T-helper 2 cell treated with Interferon-gamma antibody and Interleukin-4, amounts not matched to agents 100 ng/mL and 5 ng/mL, for 36 hours (primary cell): ENCODE measurements around the gene FBXO9. TPM values are rescaled to one million over a fixed set of nuclear protein-coding genes. Genes with fewer than 3 reads are reported as not detected.
"Not testable (repeated sequence)": the region's sequence is repeated elsewhere in the genome, so short reads cannot be mapped to it uniquely, and the experiment has no call there.

Experiments
- intact Hi-C: fragments of 100-400 bp; cut with micrococcal nuclease; formaldehyde crosslinking; loops from one replicate; pipeline ENCODE4 v1.15.1; 2023
- total RNA-seq: library from RNA; stranded (reverse); gene quantifications from 2 replicates; pipeline ENCODE4 v1.2.3, GENCODE V29; 2022

The FBXO9 gene
- total RNA-seq, 1 donor from 2014 or later: 69.0 TPM

DNA sequence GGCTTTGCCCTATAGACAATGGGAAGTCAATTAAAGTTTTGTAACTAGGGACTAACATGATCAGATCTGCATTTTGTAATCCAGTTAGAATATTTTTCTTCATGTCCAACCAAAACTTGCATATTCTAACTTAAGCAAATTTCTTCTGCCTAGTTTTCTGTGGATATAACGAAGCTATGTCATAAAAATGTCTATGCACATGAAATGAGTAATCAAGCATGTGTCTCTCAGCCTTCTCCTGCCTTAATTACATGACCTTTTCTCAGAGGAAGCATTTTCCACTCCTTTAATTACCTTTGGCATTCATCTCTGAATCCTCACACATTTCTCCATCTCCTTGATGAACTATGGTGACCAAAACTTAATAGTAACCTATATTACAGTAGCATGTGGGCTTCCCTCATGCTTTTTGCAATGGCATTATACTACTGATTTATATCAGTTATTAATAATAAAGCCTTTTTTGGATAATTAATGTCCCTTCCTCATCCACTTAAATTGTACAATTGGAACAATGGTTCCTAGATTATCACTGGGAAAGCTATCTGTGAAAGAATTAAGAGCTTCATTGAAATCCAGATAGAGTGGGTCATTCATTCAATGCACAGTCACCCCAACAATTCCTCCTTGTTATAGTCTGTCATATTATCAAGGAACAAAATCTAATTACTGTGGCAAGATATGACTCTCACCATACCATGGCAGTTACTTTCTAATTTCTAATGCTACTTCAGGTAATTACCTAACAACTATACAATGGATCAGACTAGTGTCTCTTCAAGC, 19.1 kb upstream of the FBXO9 start:
- intact Hi-C loops: no loop called here

DNA sequence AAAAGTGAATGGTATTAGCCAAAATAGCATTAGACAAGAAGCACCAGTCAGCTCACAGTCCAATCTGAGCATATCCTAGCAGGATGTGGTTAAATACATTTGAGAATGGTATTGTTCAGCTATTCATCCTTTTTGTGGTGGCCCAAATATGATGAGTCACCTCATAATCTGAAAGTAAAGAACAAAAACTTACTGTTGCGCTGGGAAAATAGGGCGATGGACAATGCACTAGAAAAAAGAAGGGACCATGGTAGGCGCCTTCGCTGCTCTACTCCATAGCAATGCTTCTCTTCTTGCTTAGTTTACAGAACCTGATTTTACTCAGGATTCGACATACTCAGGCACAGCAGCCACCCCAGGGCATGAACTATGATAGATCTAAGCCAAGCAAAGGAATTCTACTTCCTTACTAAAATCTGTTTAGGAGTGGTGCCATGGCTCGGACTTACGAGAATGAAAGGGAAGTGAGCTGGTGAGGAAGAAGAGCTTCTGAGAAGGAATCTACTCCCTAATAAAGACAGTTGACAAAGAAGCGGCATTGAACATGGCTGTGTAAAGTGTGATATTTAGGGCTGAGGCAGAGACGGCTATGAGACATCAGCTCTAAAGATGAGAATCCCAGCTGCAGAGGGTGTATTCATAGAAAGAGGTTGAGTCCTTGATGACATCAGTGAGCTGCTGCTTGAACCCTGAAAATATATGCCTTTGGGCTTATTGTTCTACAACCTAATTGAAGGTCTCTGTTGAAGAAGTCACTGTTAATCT, 16.6 kb upstream of the FBXO9 start:
- intact Hi-C loops: no loop called here

DNA sequence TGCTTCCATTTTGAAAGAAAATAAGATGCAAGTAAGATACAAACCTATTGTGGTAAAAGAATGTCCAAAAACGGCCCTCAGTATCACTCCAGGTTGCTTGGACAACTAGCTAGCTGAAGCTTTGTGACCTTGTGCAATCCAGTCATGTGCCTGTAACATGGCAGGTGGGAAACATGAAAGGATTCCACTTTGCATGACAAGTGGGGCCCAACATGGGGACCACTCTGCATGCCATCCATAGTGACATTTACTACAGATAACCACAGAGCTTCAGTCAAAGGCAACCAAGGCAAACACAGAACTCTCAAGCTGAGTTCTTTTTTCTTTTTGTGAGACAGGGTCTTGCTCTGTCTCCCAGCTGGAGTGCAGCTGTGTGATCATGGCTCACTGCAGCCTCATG, 15.8 kb upstream of the FBXO9 start:
- intact Hi-C loops: no loop called here

DNA sequence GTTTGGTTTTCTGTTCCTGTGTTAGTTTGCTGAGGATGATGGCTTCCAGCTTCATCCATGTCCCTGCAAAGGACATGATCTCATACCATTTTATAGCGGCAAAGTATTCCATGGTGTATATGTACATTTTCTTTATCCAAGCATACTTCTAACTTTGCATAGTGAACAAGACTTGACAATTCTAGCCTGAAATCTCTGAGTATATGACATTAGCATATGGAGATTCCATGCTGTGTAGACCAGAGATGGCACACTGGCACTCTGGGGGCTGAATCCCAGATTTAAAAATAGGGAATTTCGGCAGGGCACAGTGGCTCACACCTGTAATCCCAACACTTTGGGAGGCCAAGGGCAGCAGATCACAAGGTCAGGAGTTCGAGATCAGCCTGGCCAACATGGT, 13.1 kb upstream of the FBXO9 start:
- intact Hi-C loops: not testable (repeated sequence)

DNA sequence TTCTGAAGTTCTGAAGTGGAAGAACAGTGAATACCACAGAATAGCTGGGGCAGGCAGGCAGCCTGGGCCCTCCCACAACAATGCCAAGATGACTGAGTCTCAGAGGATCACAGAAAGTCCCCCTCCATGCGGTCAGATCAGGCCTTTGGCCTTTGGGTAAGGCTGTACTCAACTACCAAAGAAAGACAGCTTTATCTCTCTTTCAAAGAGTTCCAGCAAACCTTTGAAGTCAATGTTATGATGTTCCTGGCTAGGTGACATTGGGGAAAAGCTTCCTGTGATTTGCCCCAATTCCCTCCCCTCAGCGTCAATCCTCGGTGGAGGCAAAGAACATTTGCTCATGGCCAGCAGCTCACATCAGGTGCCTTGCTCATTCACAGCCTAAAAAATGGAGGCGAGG, 10.7 kb upstream of the FBXO9 start:
- intact Hi-C loops: no loop called here

DNA sequence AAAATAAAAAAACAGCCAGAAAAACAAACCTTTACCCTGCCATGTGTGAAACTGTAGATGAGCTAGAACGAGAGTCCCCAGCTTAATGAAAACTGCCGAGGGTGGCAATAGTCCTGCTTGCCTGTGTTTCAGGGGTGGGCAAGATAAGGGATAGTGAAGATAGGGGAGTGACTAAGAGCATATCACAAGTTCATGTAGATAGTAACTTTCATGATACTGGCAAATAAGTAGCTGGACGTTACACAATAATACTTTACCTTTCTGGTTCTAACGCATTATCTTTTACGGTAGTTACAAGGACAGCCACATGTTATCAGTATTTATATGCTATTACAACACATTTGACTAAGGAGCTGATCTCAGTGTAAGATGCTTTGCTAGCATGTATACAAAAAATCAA, 9.3 kb upstream of the FBXO9 start:
- intact Hi-C loops: no loop called here

DNA sequence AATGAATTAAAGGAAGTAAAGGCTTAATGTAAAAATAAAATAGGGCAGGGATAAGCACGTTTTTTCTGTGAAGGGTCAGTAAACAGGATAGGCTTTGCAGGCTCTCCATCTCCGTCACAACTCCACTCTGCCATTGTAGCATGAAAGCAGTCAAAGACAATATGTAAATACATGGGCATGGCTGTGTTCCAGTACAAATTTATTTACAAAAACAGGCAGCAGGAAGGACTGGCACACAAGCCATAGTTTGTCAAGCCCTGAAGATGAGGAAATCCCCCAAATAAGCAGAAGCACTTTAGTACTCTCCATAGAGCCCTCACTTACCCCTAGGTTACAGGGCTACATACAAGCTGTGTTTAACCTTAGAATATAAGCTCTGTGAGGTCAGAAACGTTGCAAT, 8.9 kb upstream of the FBXO9 start:
- intact Hi-C loops: no loop called here

DNA sequence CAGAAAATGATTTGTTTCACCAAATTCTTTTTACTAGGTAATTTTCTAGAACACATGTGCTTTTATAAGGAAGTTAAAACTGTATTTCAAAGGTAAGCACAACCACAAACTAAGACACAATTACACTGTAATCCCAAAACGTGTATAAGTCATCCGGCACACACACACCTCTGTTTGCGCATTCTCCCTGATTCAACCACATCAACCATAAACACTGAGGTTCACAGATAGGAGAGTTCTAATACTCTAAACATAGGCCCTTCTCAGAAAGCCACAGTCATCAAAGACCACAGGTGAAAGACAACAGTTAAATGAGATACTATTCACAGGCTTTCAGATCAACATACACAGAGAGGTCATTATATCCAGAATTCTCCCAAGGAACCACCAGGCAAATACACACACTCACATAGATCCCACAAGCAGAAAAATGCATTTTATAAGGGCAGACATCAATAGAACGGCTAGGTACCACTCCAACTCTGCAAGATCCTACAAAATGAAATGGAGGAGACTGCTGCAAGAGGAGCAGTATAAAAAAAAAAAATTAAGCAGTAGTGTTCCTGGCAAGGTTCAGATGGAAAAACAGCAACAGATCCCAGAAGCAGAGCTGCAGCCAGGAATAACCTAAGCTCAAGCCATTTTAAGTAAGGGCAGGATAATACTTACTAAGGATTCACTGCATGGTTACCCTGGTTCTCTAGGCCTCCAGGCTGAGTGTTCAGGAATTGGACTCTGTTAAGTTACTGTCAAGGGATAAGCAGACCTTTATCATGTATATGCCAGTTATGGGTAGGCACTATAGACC, 6.6 kb upstream of the FBXO9 start:
- intact Hi-C loops: no loop called here

DNA sequence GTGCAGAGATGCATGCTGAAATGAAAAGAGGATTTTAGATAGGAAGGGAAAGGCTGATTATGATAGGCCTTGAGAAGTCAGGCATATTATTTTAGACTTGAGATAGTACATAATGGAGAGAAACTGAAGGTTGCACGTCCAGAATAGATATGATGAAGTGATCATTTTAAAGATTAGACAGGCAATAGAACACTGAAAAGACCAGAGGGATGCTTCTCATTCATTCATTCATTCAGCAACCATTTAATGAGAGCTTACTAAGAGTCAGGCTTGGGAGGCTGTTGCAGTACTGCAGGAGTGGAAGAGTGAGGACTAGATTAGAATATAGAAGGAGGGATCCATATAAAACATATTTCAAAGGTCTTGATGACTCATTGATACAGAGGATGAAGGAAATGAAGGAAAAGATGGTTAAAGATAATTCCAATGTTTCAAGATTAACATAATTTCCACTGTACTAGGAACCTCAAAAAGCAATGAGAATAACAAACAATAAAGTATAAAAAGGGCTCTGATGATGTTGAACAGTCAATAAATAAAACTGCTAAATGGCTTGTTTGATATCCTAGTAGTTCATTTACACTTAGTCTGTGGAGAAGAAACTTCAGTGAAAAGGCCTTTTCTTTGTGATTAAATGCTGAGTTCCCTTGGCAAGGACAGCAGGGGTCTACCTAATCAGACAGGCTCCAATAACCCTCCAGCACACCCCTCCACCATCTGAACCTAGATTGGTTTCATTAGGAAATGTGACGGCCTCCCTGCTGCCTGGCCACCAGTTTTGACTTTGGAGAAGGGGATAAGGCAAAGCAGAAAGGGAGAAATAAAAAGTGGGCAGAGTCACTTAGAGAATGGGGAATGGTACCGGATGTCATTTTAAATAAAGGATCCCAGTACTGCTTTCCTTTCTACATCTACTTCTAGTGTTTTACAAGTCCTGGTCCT, 5.3 kb upstream of the FBXO9 start:
- intact Hi-C loops: no loop called here

DNA sequence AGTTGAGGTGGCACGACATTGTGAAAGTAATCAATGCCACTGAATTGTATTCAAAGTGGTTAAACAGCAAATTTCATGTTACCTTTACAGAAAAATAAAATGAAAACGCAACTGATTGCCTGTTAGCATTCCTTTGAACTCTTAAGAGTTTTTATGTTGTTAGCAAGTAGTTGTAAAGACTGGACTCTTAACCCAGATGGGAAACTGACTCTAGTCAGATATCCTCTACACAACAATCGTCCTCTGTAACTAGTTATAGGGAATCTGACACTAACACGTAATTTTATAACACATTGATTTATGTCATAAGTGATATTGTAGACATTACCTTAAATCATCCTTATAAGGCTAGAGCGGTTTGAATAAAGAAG, 3.0 kb upstream of the FBXO9 start:
- intact Hi-C loops: no loop called here

DNA sequence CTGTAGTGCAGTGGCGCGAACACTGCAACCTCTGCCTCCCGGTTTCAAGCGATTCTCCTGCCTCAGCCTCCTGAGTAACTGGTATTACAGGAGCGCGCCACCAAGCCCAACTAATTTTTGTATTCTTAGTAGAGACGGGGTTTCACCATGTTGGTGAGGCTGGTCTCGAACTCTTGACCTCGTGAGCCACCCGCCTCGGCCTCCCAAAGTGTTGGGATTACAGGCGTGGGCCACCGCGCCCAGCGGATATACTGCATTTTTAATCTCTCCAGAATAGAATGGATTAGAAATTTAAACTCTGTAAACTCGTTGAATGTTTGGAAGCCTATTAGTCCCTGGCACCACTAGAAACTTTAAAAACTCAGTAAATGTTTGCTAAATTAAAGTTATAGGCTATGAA, 949 bp upstream of the FBXO9 start:
- intact Hi-C loops: loop anchor here (1.0 to 2.0 kb wide), 7 partner anchors 69 to 731 kb away; partner anchors contain the start of genes EFHC1, GSTA4, LRRC1 and PAQR8

DNA sequence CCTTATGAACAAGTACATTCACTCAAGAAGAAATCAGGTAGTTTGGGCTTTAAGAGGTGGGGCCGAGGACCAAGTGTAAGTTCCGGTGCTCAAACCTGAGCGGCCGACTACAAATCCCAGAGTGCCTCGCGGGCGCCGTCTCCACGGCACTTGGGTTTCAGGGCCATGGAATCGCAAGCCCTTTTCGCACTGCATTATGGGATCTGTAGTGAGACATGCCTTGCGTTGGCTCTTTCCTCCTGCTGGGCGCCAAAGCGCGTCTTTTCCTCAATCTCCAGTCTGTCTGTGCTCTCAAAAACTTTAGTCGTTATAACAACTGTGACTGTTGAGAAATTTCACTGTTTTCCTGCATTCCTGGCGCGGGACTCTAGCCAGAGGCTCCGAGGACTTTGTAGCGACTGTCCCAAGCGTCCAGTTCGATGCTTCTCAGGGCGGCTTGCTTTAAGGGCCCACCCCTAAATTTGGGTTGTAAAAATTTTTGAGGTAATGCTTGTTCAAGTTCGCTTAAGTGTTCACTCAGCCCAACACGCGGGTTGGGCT, 408 bp upstream of the FBXO9 start:
- intact Hi-C loops: loop anchor here (1.0 to 2.0 kb wide), 8 partner anchors 69 to 779 kb away; partner anchors contain the start of genes EFHC1, GSTA4, LRRC1 and PAQR8

DNA sequence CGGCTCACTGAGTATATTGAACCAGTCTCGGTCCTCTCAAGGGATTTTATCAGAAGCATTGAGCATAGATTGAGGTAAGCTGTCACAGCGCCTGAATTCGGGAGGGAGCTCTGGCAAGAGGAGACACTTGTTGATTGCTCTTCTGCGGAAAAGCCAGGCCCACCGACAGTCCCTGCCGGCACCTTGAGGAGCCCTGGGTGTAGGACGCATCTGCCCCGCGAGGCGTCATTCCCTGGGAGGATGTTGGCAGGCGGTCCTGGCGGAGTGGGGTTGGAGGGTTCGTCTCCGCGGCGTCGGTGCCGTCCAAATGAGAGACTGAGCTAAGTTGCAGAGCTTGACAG, 843 bp downstream of the FBXO9 start:
- intact Hi-C loops: no loop called here

DNA sequence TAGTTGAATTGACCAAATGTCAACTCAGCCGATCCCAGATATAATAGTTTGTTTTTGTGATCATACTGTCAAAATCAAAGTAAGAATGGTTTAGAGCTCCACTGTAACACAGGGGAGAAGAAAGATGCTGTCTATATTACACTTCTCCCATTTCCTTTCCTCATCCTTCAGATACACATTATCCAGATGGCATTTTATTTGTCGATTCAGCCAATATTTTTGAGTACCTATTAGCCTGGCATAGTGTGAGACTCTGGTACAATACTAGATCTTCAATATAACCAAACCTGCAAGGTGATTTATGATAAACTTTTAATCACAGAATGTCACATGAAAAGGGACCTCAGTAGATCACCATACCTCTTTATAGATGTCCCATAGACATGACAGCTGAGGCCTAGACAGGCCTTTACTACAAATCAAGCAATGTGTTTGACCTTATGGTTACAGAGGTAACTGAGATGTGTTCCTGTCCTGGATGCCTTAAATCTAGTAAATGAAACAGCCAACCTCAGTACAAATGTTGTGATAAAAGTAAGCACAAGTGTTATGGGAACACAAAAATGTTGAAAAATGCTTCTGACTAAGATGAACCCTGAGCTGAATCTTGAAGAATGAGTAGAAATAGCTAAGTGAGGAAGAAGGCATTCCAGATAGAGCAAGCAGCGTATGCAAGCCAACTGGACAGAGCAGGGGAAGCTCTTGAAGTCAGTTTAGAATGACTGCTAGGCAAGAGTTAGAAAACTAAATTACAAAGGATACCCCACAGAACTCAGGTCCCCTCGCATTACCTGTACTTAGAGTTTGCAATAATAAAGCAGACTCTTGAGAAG, 1.9 kb downstream of the FBXO9 start:
- intact Hi-C loops: no loop called here

DNA sequence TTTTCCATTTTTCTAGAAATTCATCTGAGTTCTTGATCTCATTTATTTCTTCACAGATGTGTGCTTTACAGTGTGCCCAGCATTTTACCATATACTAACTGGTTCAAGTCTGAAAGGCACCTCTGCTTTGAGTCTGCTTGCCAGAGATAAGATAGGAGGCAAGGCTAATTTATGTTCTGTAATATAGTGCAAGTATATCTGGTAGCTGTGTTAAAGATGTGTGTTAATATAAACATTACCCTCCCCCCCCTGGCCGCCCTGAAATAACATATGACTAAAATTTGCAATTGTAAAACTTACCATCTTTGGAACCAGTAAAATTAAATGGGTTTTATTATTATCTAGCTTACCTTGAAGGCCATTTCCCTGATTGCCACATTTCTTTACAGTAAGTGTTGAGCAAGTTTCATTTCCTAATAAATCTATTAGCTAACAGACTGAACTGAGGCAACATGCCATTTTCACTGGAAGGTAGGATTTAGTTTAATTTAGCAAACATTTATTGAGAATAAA, 2.7 kb downstream of the FBXO9 start:
- intact Hi-C loops: no loop called here

DNA sequence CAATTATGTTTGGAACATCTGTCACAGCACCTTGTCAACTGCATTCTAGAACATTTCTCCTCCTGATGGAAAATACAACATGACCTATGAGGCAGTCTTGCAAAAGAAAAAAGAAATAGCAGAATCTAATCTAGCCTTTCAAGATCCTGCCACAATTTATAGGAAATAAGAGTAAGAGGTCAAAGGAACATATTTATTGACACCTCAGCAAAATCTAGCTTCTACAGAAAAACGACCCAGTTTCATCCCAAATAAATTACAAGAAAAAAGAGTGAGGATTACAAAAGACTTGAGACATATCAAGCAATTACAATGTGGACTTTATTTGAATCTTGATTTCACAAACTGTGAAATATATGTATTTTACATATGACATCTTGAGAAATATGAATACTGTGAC, 4.2 kb downstream of the FBXO9 start:
- intact Hi-C loops: no loop called here

DNA sequence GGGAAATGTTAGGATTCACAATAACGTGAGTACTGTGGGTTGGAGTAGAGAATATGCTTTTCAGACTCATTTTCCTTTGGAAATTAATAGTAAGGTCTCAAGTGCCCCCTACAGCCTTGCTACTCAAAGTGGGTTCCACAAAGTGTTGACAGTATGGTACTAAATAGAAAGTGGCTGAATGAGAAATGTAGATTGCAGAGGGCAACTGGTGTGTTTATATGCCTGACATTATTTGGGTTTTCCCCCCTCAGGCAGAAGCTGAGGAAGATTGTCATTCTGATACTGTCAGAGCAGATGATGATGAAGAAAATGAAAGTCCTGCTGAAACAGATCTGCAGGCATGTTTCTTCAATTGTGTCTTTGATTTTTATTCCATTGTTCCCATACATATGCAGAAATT, 5.6 kb downstream of the FBXO9 start:
- intact Hi-C loops: no loop called here

DNA sequence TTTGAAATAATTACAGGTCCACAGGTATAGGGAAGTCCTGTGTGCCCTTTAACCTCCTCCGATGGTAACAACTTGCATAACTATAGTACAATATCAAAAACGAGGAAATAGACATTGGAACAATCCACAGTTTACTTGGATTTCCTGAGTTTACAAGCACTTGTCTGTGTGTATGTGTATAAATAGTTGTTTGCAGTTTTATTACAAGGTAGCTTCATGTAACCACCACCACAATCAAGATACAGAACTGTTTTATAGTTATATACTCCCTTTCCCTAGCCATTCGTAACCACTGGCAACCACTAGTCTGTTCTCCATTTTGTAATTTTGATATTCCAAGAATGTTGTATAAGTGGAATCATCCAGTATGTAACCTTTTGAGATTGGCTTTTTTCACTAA, 9.1 kb downstream of the FBXO9 start:
- intact Hi-C loops: no loop called here

DNA sequence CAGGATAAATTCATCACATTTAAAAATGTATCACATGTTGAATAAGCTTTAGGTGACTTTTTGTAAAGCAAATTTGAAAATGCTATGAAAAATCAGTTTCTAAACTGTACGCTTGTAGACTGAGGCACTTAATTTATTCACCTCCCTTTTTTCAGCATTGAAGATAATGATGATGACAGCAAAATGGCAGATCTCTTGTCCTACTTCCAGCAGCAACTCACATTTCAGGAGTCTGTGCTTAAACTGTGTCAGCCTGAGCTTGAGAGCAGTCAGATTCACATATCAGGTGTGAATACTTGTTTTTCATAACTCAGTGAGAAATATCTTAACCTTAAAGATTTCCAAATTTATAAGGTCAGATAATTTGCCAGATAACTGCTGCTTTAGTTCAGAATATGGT, 15.6 kb downstream of the FBXO9 start:
- intact Hi-C loops: no loop called here

DNA sequence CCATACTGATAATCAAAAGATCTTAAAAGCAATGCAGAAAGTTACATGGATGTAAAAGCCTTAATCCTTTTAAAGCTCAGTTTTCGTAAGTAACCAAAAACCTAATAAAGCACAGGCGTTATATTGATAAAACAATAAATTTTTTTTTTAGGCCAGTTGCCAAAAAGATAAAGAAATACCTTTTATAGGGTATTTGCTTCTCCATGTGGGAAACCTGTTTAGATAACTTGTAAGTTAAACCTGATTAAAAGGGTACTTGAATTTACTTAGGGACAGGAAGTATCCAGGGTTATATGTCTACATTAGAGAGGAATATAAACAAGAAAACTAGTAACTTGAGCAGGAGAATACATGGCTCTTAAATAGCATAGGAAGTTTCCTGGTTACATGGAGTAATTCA, 21.1 kb downstream of the FBXO9 start:
- intact Hi-C loops: no loop called here
